ENCODE data around the gene PRKN. TPM values are rescaled to one million over a fixed set of nuclear protein-coding genes. Genes with fewer than 3 reads are reported as not detected.

The PRKN gene
- total RNA-seq, 1 donor from 2014 or later = 1.3 TPM

GRCh38 chr6:162409741-162410691 lies 317.6 kb downstream of the PRKN start:
- no peaks in the 10 kb centered on the region for H3K27me3 Mint-ChIP-seq (ENCODE audit: low read depth, unreplicated experiment)
- Histone ChIP-seq H3K4me3 (ENCODE audit: insufficient read depth, low read depth, low read length) (no peak overlapping the region), H3K27ac (ENCODE audit: low read depth, low read length) (no peak overlapping the region), H4K20me1 (ENCODE audit: insufficient read depth, low read length) (no peaks in the 10 kb centered on the region), H2AFZ (ENCODE audit: low read depth, low read length) (peak overlapping the region; percentile 45), H3K79me2 (ENCODE audit: insufficient read depth, low read length) (no peaks in the 10 kb centered on the region), H3K36me3 (ENCODE audit: insufficient read depth, low read length) (no peaks in the 10 kb centered on the region), H3K9ac (ENCODE audit: low read length) (no peak overlapping the region), H3K27me3 (ENCODE audit: insufficient read depth, low read length) (no peaks in the 10 kb centered on the region), H3K4me1 (ENCODE audit: insufficient read depth, low read length) (no peaks in the 10 kb centered on the region), H3K9me3 (ENCODE audit: insufficient read depth, low read depth, low read length) (no peaks in the 10 kb centered on the region), H3K4me2 (ENCODE audit: low read length) (no peak overlapping the region)
- no peak overlapping the region for H3K27ac Mint-ChIP-seq (ENCODE audit: unreplicated experiment)
- DNase-seq (ENCODE audit: low read depth) = no peak
- H3K9me3 Mint-ChIP-seq (ENCODE audit: unreplicated experiment) = peaks cover 2% of the 10 kb centered on the region
- H3K36me3 Mint-ChIP-seq (ENCODE audit: low read depth, unreplicated experiment) = no peaks in the 10 kb centered on the region
- FAIRE-seq = no peak
- H3K4me1 Mint-ChIP-seq (ENCODE audit: low read depth, unreplicated experiment) = no peaks in the 10 kb centered on the region
- H3K4me3 Mint-ChIP-seq (ENCODE audit: unreplicated experiment) = peak overlapping the region; percentile 57
- no peak for TF ChIP-seq CTCF (IDR thresholded peaks at IDR 0.05; ENCODE audit: insufficient read depth, low read depth, low read length)
- TF ChIP-seq EZH2 (IDR thresholded peaks at IDR 0.05; ENCODE audit: insufficient read depth, low read length) = no peak

- no peak for DNase-seq (ENCODE audit: low read depth)
- Histone ChIP-seq H3K27me3 (ENCODE audit: insufficient read depth, low read length) (no peaks in the 10 kb centered on the region), H3K36me3 (ENCODE audit: insufficient read depth, low read length) (no peaks in the 10 kb centered on the region), H3K9ac (ENCODE audit: low read length) (no peak overlapping the region), H3K4me2 (ENCODE audit: low read length) (no peak overlapping the region), H4K20me1 (ENCODE audit: insufficient read depth, low read length) (no peaks in the 10 kb centered on the region), H3K27ac (ENCODE audit: low read depth, low read length) (no peak overlapping the region), H3K79me2 (ENCODE audit: insufficient read depth, low read length) (no peaks in the 10 kb centered on the region), H3K4me3 (ENCODE audit: insufficient read depth, low read depth, low read length) (no peak overlapping the region), H3K4me1 (ENCODE audit: insufficient read depth, low read length) (no peaks in the 10 kb centered on the region), H2AFZ (ENCODE audit: low read depth, low read length) (no peak overlapping the region), H3K9me3 (ENCODE audit: insufficient read depth, low read depth, low read length) (no peaks in the 10 kb centered on the region)
- peaks cover 2% of the 10 kb centered on the region for H3K9me3 Mint-ChIP-seq (ENCODE audit: unreplicated experiment)
- TF ChIP-seq EZH2 (IDR thresholded peaks at IDR 0.05; ENCODE audit: insufficient read depth, low read length) (no peak), CTCF (IDR thresholded peaks at IDR 0.05; ENCODE audit: insufficient read depth, low read depth, low read length) (no peak)
- no peak overlapping the region for H3K4me3 Mint-ChIP-seq (ENCODE audit: unreplicated experiment)
- no peaks in the 10 kb centered on the region for H3K36me3 Mint-ChIP-seq (ENCODE audit: low read depth, unreplicated experiment)
- H3K4me1 Mint-ChIP-seq (ENCODE audit: low read depth, unreplicated experiment) = no peaks in the 10 kb centered on the region
- H3K27me3 Mint-ChIP-seq (ENCODE audit: low read depth, unreplicated experiment) = no peaks in the 10 kb centered on the region
- H3K27ac Mint-ChIP-seq (ENCODE audit: unreplicated experiment) = no peak overlapping the region
- FAIRE-seq = no peak
Observed at GRCh38 chr6:162408826-162409535, 318.6 kb downstream of the PRKN start.
